Hippocampal formation (tissue), 2 donors: Measurements from ENCODE around the gene EYA2.

ENCODE experiments used
- DNase-seq, 2 donors: peaks; one replicate each; lab custom pipeline; 2025; lab: John Stamatoyannopoulos, UW

The EYA2 gene

DNA sequence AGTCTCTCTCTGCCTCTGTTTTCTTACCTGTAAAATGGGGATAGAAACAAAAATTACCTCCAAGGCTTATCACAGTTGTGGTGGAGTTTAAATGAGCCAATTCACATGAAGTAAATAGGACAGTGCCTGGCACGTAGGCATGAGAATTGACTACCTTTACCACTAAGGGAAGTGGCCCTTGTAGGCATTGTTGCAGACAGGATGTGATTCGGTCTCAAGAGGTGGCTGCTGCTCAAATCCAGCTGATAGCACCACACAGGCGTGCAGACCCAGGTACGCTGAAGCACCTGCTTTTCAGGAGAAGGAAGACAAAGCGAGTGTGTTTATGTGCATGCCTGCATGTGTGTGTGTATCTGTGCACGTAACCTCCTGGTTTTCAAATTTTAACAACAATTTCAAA lies 108.6 kb downstream of the EYA2 start:
- no peak for DNase-seq

DNA sequence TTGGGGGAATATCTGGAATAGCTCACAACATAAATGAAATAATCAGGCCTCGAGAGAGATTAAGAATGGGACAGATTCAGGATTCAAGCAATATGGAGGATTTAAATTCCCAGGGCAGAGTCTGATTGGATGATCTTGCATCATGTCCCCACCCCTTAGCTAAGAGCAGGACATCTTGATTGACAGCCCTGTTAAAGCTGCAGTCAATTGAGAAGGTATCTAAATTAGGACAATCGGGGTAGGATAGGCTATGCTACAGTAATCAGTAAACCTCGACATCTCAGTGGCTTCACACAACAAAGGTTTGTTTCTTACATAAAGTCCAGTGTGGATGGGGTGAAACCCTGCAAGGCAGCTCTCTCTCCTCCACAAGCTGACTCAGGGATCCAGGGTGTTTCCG lies 109.5 kb downstream of the EYA2 start:
- DNase-seq: no peak

DNA sequence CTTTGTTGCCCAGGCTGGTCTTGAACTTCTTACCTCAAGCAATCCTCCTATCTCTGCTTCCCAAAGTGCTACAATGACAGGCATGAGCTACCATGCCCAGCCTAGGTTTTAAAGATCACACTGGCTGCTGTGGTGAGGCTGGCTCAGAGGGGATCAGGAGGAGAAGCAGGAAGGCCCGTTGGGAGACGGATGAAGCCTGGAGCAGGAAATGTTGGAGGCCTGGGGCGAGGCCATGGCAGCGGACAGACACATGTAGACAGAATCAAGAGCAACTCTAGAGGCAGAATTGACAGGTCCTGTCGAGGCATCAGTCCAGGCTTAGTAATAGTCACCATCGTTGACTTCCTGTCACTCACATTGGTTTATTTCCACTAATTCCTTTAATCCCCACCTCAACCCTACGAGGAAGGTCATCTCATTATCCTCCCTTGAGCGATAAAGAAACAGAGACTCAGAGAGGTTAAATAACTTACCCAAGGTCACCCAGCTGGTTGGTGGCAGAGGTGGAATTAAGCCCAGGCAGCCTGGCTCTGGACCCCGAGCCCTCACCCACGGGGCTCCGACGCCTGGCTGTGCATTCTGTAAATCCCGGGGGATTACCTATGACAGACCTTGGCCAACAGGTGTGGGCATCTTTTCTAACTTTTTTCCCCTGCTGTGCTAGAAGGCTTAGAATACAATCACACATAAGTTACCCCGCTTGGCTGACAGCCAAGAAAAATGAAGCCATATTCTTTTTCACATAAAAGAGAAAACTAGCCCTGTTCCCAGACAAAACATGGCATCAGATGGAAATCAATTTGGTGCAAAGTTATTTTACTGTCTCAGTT lies 113.4 kb downstream of the EYA2 start:
- DNase-seq: no peak

DNA sequence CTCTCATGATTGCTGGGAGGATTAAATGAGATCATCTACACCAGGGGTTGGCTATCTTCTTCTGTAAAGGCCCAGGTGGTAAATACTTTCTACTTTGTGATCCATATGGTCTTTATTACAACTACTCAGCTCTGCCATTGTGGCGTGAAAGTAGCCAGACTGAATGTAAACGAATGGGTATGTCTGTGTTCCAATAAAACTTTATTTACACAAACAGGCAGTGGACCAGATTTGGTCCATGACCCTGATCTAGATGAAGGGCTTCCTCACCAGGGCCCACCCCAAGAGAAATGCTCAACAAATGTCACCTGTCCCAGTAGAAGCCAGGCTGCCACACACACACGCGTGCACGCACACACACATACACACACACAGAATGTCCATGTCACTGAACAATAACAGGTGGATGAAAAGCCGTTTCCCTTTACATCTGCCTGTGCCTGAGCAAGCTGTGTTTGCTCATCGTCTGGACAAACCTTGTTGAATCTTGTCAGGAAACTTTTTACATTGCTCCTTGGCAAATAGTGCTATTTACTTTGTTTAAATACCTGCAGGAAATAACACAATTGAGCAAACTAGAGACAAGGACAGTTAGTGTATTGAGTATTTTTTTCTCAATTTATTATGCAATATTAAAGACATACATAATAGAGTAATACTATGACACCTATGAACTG lies 114.3 kb downstream of the EYA2 start:
- DNase-seq: no peak

DNA sequence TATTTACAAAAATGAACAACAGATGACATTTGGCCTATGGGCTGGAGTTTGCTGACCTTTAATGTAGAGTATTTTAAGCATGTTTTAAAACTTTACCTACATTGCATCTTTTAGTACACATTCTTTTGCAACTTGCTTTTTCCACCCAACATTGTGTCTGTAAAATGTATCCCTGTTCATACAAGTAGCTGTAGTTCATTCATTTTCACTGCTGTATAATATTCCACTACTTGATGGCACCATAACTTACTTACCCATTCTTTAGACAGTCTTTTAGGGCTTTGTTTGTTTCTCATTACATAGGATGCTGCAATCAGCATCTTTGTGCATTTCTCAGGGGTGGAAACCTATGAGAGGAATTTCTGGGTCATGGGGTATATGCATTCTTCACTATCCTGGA lies 115.1 kb downstream of the EYA2 start:
- DNase-seq: no peak

DNA sequence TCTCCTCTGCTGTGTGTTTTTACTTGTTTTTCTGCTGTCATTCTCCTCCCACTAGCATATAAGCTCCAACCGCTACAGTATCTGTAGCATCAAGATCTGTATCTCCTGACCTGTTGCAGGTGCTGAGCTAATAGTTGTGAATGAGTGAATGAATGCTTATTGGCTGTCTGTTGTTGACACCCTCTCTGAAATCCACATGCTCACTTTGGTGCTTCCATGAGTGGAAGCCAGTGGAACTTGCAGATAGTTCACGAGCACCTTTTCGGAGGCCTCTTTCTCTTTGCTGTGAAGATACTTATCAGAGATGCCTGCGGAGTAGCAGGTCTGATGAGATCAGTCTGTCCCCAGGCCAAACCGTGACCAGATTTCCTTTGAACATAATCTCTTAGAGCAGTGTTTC lies 117.3 kb downstream of the EYA2 start:
- DNase-seq: no peak

DNA sequence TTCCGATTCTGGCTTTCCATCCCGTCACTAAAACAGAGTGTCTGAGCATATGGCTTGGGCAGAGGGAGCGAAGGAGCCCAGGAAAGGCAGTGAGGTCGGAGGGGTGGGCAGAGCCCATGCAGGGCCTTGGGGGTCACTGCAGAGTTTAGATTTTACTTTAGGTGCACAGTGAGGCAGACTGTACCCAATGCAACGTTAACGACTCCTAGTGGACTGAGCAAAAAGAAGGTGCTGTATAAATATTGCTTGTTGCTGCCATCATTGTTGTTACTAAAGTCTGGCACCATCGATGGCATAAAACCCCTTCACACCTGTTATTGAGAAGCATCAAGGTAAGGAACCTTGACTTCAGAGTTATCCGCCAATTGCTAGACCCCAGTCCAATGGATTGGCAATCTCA lies 119.0 kb downstream of the EYA2 start:
- no peak for DNase-seq

DNA sequence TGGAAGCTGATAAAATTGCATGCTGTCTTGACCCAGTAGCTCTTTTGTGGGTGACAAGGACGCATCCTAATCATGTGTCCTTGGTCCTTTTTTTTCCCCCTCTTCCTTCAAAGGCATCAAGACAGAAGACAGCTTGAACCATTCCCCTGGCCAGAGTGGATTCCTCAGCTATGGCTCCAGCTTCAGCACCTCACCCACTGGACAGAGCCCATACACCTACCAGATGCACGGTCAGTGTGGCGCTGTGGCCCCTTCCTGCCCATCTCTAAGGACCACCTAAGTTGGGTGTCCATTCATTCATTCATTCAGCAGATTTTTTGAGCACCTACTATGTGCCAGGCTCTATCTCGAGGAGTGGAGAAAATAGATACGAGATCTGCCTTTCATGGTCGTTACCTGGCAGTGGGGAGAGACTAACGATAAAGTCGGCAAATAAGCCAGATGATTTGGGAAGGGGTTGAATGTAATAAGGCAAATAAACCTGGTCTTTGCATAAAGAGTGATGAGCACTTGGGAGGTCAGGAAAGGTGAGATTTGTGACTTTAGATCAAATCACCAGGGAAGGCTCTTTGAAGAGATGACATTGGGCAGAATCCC lies 121.5 kb downstream of the EYA2 start:
- DNase-seq: no peak

DNA sequence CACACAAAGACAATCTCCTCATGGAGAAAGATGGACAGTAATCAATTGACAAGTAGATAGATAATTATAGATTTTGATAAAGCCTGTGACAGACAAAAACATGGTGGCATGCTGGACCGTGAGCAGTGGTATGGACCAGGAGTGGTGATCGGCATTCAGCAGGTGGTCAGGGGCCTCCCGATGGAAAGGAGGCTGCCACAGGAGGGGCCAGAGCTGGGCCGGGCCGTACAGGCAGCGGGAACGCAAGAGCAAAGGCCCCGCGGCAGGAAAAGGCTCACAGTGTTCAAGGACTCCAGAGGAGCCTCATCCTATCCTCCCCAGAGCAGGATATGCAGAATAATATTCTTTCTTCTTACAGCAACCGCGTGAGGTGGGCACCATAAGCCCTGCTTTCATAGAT lies 123.7 kb downstream of the EYA2 start:
- DNase-seq: no peak

DNA sequence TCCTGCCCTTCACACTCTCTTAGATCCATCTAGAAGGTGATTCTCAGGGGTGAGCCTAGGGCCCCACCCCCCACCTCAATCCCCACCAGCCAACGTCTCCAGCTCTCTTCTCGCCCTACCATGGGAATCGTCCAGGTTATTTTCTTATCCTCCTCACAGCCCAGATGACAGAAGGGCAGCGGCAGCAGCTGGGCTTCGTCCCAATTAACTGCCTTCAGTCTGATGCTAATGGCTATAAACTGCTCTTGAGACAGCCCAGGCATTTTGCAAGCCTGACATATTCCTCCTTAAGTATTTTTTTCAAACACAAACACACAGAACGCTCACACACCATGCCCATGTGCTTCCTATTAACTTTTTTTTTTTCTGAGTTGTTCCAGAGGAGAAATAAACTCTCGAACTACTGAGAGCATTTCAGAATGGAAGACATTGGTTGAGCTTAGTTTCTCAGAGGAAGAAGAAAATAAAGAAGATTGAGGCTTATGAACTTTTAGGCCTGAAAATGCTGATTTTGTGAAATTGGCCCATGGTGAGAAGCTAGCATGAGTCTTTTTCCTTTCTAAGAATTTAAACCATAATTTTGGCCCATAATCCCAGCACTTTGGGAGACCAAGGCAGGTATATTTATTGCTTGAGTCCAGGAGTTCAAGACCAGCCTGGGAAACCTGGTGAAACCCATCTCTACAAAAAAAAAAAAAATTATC lies 124.6 kb downstream of the EYA2 start:
- no peak for DNase-seq

DNA sequence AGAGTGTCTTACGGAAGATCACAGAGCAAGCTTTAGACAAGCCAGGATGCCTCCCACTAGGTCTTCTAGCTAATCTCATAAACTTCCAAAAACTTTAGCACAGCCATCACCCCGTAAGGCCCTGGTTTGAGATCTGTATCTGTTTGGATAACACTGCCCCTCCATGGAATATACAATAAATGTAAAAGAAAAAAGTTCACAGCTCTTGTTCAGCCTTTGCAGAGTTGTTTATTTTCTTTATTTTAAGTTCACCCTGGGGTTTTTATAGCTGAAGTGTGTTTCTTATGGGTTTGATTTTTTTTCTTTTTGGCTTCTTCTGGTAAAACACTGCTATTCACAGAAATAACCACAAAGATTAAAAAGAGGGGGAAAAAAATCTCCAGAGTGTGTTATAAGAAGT lies 125.6 kb downstream of the EYA2 start:
- DNase-seq: no peak

DNA sequence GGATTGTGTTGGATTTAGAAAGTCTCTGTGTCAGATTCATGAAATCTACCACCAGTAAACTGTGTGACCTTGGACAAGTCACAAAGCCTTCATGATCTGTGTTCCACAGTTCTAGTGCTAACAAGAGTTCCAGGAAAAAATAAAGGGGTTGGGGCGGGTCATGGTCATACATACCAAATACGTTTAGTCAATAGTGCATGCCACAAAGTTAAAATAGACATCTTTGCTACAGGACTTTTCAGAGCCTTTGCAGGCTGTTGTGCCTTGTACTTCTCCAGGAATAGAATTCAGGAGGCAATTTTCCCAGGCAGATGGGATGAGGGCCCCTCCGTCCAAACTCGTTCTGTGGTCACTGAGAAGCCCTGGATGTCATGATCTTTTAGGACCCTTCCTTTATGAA lies 127.2 kb downstream of the EYA2 start:
- DNase-seq: no peak

DNA sequence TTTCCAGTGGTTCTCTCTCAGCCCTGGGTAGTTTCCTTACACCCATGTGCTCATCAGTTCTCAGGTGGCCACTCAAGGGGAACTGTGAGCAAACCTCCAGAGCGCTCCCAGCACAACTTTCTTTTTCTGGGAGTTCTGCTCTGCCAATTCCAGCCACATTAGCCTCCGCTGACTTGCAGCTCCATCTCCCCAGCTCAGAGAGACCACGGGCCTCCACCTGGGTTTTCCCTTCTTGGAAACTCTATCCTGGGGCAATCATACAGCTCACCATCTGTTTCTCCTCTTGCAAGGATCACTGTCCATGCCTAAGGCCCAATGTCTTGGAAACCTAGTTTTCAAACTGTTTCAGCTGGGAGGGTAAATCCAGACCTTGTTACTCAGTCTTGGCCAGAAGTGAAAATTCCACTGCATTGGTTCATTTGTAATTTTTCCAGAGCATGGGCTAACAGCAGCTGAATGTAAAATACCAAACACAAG lies 129.9 kb downstream of the EYA2 start:
- DNase-seq: no peak

DNA sequence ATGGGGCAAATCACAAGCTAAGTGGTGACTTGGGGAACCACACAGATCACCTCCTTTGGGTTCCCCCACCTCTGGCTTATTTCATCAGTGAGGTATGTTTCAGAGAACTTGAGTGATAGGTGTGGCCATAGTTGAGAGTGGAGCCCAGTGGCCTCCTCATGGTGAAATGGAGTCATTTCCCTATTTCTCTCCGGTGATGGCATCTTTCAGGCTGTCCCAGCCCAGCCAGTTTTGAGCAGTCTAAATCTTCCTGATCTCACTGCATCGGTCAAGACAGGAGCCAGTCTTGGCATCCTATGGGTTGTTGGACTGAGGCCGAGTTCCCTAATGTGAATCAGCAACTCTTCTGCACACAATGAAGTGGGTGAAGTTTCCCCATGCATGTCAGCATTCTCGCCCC lies 132.4 kb downstream of the EYA2 start:
- no peak for DNase-seq

DNA sequence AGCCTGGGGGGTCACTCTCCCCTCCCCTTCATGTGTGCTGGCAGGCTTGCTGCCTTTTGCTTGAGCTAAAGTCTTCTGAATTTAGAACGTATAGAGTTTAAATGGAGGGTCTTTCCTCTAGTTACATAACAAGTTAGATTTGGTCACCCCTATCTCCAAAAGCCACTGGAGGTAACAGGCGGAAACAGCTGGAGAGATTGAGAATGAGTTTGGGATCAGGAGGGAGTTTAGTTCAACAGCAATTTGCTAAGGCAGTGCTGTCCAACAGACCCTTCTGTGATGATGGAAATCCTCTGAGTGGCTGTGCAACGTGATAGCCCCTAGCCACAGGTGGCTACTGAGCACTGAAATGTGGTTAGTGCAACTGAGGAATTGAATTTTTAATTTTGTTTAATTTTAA lies 132.8 kb downstream of the EYA2 start:
- DNase-seq: no peak

DNA sequence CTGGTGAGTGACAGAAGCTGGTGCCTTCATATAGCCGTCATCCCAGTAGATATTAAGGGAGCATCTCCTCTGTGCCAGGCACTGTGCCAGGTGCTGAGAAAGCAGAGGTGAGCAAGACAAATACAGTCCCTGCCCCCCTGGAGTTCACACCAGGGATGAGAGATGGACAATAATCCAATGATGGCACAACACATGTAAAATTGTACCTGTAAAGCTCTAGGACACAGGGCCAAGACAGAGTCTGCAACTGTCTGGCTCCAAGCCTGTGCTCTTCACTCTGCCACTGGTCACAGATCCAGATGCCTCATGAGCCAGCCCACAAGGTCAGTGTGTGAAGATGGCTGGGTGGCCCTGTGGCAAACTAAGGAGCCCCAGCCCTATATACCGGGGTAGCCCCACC lies 133.8 kb downstream of the EYA2 start:
- DNase-seq: no peak

DNA sequence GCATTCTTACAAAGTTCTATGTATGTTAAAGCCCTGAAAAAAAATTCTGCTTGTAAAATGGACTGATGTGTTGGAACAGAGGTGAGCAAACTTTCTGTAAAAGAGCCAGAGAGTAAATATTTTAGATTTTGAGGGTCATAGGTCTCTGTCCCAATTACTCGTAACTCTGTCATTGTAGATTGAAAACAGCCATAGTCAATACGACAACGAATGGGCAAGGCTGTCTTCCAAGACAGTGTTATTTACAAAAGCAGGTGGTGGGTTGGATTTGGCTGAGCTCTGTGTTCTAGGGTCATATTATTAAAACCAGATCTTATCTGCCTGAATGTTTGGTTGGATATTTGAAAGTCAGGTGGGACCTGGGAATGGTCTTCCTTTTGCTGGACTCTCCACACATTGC lies 135.2 kb downstream of the EYA2 start:
- DNase-seq: no peak

DNA sequence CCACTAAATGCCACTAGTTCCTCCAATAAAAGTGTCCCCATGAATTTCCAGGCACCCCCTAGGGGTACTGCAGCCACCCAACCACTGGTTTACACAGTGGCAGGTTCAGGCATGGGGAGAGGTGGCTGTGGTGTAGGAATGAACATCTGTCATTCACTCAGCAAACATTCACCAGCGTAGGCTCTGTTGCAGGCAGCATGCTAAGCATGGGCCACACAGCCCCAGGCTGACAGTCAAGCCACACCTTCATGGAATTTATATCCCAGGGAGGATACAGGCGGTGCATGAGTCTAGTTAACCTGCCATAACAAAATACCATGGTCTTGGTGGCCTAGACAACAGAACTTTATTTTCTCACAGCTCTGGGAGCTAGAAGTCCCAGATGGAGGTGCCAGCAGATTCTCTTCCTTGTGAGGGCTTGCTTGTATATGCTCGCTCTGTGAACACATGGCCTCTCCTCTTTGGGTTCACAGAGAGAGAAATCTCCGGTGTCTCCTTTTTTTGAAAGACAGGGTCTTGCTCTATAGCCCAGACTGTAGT lies 135.7 kb downstream of the EYA2 start:
- no peak for DNase-seq

DNA sequence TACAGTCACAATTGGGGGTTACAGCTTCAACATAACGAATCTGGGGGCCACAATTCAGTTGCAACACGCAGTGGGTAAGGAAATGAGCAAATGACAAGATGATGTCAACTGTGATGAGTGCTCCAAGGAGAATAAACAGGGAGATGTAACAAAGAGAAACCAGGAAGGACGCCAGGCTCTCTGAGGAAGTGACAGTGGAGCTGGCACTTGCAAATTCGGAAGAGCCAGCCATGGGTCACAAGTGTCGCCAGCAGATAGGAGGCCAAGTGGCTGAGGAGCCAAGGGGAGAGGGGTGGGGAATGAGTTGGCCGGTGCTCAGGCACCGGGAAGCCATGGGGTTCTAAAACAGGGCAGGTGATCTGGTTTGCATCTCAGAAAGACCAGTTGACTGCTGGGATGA lies 136.4 kb downstream of the EYA2 start:
- DNase-seq: no peak

DNA sequence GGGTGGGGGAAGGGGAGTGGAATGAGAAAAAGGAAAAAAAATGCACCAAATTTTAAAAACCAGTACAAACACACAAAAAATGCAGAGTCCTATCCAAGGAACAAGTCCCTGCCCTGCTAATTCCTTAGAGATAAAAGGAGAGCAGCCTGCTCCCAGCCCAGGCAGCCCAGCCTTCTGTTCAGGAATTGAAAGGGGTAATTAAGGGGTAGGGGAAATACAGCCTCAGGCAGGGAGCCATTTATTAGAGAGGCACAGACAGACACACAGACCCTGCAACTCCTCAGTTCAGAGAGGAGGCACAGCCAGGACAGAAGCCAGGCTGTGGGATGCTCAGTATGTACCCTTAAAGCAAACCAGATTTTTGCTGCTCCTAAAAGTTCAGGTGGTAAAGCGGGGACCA lies 137.2 kb downstream of the EYA2 start:
- DNase-seq: no peak

DNA sequence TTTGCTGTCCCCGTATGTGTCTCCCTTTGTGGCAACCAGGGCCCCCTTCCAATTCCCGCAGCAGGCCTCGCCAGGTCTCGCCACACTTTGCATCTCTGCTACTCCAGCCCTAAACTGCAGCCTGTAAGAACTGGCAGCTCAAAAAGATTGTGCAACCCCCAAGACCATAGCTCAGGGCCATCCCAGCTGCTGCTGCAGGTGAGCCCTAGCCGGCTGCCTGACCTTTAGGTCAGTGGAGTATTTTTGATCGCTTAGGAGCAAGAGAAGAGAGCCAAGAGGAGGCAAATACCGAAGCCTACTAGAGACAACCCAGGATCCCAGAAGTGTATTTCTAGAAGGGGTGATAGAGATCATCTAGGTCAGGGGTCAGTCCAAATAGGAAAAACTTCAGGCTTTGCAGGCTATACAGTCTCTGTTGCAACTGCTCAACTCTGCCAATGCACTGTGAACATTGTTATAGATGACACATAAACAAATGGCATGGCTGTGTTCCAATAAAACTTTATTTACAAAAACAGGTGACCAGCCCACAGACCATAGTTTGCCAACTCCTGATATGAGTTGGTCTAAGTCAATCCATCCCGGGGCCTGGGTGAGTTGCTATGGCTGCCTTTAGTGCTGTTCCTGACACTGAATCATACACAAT lies 138.4 kb downstream of the EYA2 start:
- DNase-seq: no peak

DNA sequence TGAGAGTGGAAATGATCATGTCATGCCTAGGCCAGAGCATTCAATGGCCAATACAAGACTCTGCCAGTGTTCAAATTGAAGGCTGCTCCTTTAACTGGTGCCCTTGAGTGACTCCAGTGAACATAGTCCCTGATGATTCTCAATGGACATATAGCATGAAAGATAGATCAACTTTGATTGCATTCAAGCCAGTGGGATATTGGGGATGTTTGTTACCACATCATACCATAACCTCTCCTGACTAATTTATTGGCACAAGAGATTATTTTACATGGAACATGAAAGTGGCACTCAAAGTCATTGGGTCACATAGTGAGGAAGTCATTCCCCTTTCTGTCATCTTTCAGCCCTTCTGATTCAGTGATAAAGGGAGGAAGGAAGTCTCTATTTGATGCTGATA lies 139.0 kb downstream of the EYA2 start:
- no peak for DNase-seq
